Astrocyte (in vitro differentiated cells and primary cell): Measurements from ENCODE around the gene HSPA14. TPM values are rescaled to one million over a fixed set of nuclear protein-coding genes. Genes with fewer than 3 reads are reported as not detected.

Experiments
- DNase-seq: peaks from one replicate; pipeline ENCODE4 v3.0.0-alpha.2; 2010; ENCODE audit warnings: low read depth
- FAIRE-seq: peaks from 2 replicates; lab custom pipeline; 2011; peaks lifted over from hg19 to GRCh38; lab: Jason Lieb, UNC
- H2AFZ ChIP-seq: 2 replicates; pipeline ENCODE4 v1.6.0; 2012; ENCODE audit warnings: low read depth, low read length, inconsistent platforms
- H3K27ac ChIP-seq: 2 replicates; pipeline ENCODE4 v1.5.1; 2011; ENCODE audit warnings: low read depth, low read length, inconsistent platforms
- H3K27me3 ChIP-seq: 2 replicates; pipeline ENCODE4 v1.6.0; 2011; ENCODE audit warnings: low read length, inconsistent platforms; ENCODE audit not compliant: insufficient read depth
- H3K36me3 ChIP-seq: 2 replicates; pipeline ENCODE4 v1.5.1; 2011; ENCODE audit warnings: low read length, inconsistent platforms; ENCODE audit not compliant: insufficient read depth
- H3K4me1 ChIP-seq: 2 replicates; pipeline ENCODE4 v1.5.1; 2011; ENCODE audit warnings: low read length, inconsistent platforms; ENCODE audit not compliant: insufficient read depth
- H3K4me2 ChIP-seq: 2 replicates; pipeline ENCODE4 v1.6.0; 2012; ENCODE audit warnings: low read length, inconsistent platforms
- H3K4me3 ChIP-seq: 2 replicates; pipeline ENCODE4 v1.5.1; 2011; ENCODE audit warnings: low read depth, mild to moderate bottlenecking, low read length, inconsistent platforms; ENCODE audit not compliant: insufficient read depth
- H3K79me2 ChIP-seq: 2 replicates; pipeline ENCODE4 v1.6.0; 2012; ENCODE audit warnings: mild to moderate bottlenecking, low read length, inconsistent platforms; ENCODE audit not compliant: insufficient read depth
- H3K9ac ChIP-seq: 2 replicates; pipeline ENCODE4 v1.6.0; 2012; ENCODE audit warnings: mild to moderate bottlenecking, low read length, inconsistent platforms
- H3K9me3 ChIP-seq: 2 replicates; pipeline ENCODE4 v1.5.1; 2012; ENCODE audit warnings: low read depth, mild to moderate bottlenecking, low read length, inconsistent platforms; ENCODE audit not compliant: insufficient read depth
- H4K20me1 ChIP-seq: 2 replicates; pipeline ENCODE4 v1.6.0; 2012; ENCODE audit warnings: low read length, inconsistent platforms; ENCODE audit not compliant: insufficient read depth
- H3K27ac Mint-ChIP-seq: one replicate; pipeline ENCODE4 v1.8.0; 2021; ENCODE audit warnings: mild to moderate bottlenecking, mixed read lengths; ENCODE audit not compliant: unreplicated experiment
- H3K27me3 Mint-ChIP-seq: one replicate; pipeline ENCODE4 v1.8.0; 2021; ENCODE audit warnings: low read depth, mixed read lengths; ENCODE audit not compliant: unreplicated experiment
- H3K36me3 Mint-ChIP-seq: one replicate; pipeline ENCODE4 v1.8.0; 2021; ENCODE audit warnings: low read depth, mixed read lengths; ENCODE audit not compliant: unreplicated experiment
- H3K4me1 Mint-ChIP-seq: one replicate; pipeline ENCODE4 v1.8.0; 2021; ENCODE audit warnings: low read depth, mixed read lengths; ENCODE audit not compliant: unreplicated experiment
- H3K4me3 Mint-ChIP-seq: one replicate; pipeline ENCODE4 v1.8.0; 2021; ENCODE audit warnings: mild to moderate bottlenecking, moderate library complexity, mixed read lengths; ENCODE audit not compliant: unreplicated experiment
- H3K9me3 Mint-ChIP-seq: one replicate; pipeline ENCODE4 v1.8.0; 2021; ENCODE audit warnings: mild to moderate bottlenecking, mixed read lengths; ENCODE audit not compliant: unreplicated experiment
- EZH2 ChIP-seq: IDR thresholded peaks from 2 replicates; pipeline ENCODE4 v1.6.1; 2012; ENCODE audit warnings: mild to moderate bottlenecking, low read length, inconsistent platforms; ENCODE audit not compliant: insufficient read depth
- total RNA-seq: library from RNA; stranded (reverse); gene quantifications from 2 replicates; pipeline ENCODE4 v1.2.1, GENCODE V29; 2021
- TF ChIP-seq, protein P1 (sequence below): IDR thresholded peaks from 2 replicates; pipeline ENCODE4 v1.5.1; 2011; ENCODE audit warnings: low read depth, mild to moderate bottlenecking, inconsistent platforms, low read length, moderate library complexity; ENCODE audit not compliant: insufficient read depth

The HSPA14 gene
- total RNA-seq, 1 donor from 2014 or later, result 12.8 TPM

DNA sequence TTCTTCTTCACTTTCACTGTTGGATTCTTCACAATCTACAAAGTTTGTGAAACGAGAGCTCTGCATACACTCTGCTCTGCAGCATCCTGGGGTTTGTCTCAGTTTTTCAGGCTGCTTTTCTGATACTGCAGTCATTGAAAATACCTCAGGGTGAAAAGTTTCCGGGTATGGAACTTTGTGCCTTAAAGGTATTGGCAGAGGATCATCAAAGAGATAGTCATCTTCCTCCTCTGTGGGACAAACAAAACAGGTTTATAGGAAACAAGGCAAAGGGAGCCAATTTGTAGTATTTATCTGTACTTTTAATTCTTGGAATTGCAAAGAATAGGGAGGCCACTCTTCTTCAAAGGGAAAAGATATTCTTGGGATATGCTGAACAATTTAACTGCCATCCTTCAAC is 71.0 kb downstream of the HSPA14 start:
- DNase-seq (no peak), FAIRE-seq (no peak)
- peaks cover 3% of the 10 kb centered on the region for H3K79me2 ChIP-seq
- no peak for TF ChIP-seq EZH2
- TF ChIP-seq, protein P1, sequence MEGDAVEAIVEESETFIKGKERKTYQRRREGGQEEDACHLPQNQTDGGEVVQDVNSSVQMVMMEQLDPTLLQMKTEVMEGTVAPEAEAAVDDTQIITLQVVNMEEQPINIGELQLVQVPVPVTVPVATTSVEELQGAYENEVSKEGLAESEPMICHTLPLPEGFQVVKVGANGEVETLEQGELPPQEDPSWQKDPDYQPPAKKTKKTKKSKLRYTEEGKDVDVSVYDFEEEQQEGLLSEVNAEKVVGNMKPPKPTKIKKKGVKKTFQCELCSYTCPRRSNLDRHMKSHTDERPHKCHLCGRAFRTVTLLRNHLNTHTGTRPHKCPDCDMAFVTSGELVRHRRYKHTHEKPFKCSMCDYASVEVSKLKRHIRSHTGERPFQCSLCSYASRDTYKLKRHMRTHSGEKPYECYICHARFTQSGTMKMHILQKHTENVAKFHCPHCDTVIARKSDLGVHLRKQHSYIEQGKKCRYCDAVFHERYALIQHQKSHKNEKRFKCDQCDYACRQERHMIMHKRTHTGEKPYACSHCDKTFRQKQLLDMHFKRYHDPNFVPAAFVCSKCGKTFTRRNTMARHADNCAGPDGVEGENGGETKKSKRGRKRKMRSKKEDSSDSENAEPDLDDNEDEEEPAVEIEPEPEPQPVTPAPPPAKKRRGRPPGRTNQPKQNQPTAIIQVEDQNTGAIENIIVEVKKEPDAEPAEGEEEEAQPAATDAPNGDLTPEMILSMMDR, result no peak
- Mint-ChIP-seq H3K4me3 (no peak overlapping the region), H3K27me3 (no peaks in the 10 kb centered on the region), H3K9me3 (no peaks in the 10 kb centered on the region), H3K36me3 (peaks cover 34% of the 10 kb centered on the region), H3K27ac (no peak overlapping the region), H3K4me1 (no peaks in the 10 kb centered on the region)
- H3K9me3 ChIP-seq, result no peaks in the 10 kb centered on the region
- H3K4me1 ChIP-seq, result no peaks in the 10 kb centered on the region
- no peak overlapping the region for H3K4me3 ChIP-seq
- no peak overlapping the region for H2AFZ ChIP-seq
- no peak overlapping the region for H3K4me2 ChIP-seq
- H3K27me3 ChIP-seq, result no peaks in the 10 kb centered on the region
- no peaks in the 10 kb centered on the region for H4K20me1 ChIP-seq
- no peak overlapping the region for H3K27ac ChIP-seq
- H3K9ac ChIP-seq, result no peak overlapping the region
- peaks cover 45% of the 10 kb centered on the region for H3K36me3 ChIP-seq

DNA sequence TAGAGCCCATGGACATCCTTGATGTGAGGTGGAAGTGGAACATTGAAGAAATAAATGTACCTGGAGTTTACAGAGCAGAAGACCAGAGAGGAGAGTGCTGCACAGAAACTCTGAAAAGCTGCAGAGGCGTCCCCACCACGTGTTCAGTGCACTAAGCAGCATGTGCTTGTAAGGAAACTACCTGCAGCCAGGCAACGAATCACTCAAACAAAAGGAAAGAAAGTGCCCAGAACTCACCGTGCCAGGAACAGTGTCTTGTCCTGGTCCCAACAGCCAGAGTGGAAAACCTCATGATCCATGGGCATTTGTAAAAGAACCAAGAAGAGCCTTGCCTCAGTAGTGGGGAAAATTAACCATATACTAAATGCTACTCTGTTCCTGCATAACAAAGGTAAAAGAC is 72.8 kb downstream of the HSPA14 start:
- Histone ChIP-seq H3K27ac (no peak overlapping the region), H3K4me2 (no peak overlapping the region), H3K36me3 (peaks cover 43% of the 10 kb centered on the region), H3K4me1 (no peaks in the 10 kb centered on the region), H3K4me3 (no peak overlapping the region), H4K20me1 (no peaks in the 10 kb centered on the region), H2AFZ (no peak overlapping the region), H3K9me3 (no peaks in the 10 kb centered on the region), H3K27me3 (no peaks in the 10 kb centered on the region), H3K79me2 (peaks cover 3% of the 10 kb centered on the region), H3K9ac (no peak overlapping the region)
- TF ChIP-seq EZH2, result no peak
- TF ChIP-seq, protein P1, result no peak
- Mint-ChIP-seq H3K27ac (no peak overlapping the region), H3K9me3 (no peaks in the 10 kb centered on the region), H3K4me1 (no peaks in the 10 kb centered on the region), H3K4me3 (no peak overlapping the region), H3K27me3 (no peaks in the 10 kb centered on the region), H3K36me3 (peaks cover 36% of the 10 kb centered on the region)
- DNase-seq (no peak), FAIRE-seq (no peak)

DNA sequence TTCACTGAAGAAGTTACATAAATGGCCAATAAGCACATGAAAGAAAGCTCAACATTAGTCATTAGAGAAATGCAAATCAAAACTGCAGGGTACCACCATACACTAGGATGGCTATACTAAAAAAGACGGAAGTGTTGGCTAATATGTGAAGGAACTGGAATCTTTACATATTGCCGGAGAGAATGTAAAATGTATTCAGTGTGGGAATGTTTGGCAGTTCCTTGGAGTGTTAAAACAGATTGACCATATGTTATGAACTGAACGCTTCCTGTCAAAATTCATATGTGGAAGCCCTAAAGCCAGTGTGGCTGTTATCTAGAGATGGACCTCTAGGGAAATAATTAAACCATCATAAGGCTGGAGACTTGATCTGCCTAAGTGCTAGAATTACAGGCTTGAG is 73.7 kb downstream of the HSPA14 start:
- Histone ChIP-seq H3K36me3 (peaks cover 47% of the 10 kb centered on the region), H3K4me1 (no peaks in the 10 kb centered on the region), H3K9me3 (peaks cover 1% of the 10 kb centered on the region), H2AFZ (no peak overlapping the region), H3K4me3 (no peak overlapping the region), H3K4me2 (no peak overlapping the region), H3K9ac (no peak overlapping the region), H3K27ac (no peak overlapping the region), H4K20me1 (no peaks in the 10 kb centered on the region), H3K27me3 (no peaks in the 10 kb centered on the region), H3K79me2 (peaks cover 3% of the 10 kb centered on the region)
- FAIRE-seq (peak; percentile 13), DNase-seq (no peak)
- no peak overlapping the region for H3K27ac Mint-ChIP-seq
- no peaks in the 10 kb centered on the region for H3K27me3 Mint-ChIP-seq
- no peaks in the 10 kb centered on the region for H3K4me1 Mint-ChIP-seq
- H3K36me3 Mint-ChIP-seq, result peaks cover 33% of the 10 kb centered on the region
- H3K4me3 Mint-ChIP-seq, result no peak overlapping the region
- H3K9me3 Mint-ChIP-seq, result no peaks in the 10 kb centered on the region
- TF ChIP-seq, protein P1, result no peak
- no peak for TF ChIP-seq EZH2
